IPS-18c (cell line): ENCODE measurements around the gene TTC33.
"Not testable (repeated sequence)": the region's sequence is repeated elsewhere in the genome, so short reads cannot be mapped to it uniquely, and the experiment has no call there.

ENCODE experiments used
- H3K4me3 ChIP-seq: 2 replicates; pipeline ENCODE4 v1.7.0; 2013; ENCODE audit warnings: low read depth, mild to moderate bottlenecking, low read length, moderate library complexity; ENCODE audit not compliant: insufficient read depth
- H3K9me3 ChIP-seq: one replicate; pipeline ENCODE4 v1.6.1; 2013; ENCODE audit warnings: mild to moderate bottlenecking, low read length, moderate library complexity; ENCODE audit not compliant: control insufficient read depth, insufficient read depth

Gene TTC33

DNA sequence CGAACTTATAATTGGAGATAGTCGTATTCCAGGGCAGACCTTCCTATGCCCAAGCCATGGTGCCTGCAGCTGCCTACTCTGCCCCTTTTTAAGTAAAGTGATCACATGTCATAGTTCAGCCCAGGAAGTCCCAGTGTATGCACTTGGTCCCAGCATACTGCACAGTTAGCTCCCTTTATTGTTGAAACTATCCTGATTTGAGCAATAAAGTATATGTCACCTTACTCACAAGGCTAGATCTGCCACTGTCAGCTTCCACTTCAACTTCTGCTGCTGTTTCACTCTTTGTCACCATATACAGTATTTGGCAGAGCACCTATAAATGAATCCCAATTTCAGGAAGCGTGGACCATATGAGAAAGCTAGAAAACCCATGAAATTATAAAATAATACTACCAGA, 179.8 kb downstream of the TTC33 start:
- H3K4me3 ChIP-seq = no peak overlapping the region

DNA sequence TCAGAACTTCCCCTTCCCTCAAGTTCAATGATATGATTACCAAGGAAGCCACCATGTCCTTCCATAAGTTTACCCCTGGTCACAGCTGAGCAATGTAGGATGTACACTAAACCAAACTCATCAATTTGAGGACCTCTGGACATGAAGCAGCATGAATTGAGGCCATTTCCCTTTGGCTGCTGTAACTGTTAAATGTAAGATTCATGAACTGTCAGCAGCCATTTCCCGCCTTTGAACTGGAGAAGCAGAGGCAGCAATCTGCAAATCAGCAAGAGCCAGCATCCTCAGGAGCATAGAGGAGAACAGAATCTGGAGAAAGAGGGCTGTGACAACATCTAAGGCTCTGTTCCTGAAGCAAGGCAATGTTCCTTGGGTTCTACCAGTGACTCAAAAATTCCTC, 180.3 kb downstream of the TTC33 start:
- Histone ChIP-seq H3K4me3 (no peak overlapping the region), H3K9me3 (no peaks in the 10 kb centered on the region)

More for the DNA sequence above, 179.8 kb downstream of the TTC33 start:
- H3K9me3 ChIP-seq = no peaks in the 10 kb centered on the region

DNA sequence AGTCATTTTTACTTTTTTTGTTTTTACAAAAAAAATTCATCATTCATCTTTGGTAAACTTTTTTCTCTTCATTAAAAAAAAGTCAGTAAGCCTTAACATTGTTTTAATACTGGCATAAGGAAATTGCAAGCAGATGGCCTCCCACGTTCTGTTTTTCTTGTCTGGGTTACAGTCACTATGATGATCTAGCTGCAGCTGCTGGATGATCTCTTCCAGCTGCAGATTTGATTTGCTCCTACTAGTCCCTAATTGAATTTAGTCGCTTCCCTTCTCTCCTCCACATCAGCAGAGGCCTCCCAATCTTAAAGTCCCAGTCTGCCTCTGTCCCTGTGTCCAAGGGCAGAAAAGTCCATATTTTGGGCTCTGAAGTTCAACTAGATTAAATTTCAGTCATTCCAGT, 182.8 kb downstream of the TTC33 start:
- no peaks in the 10 kb centered on the region for H3K9me3 ChIP-seq
- no peak overlapping the region for H3K4me3 ChIP-seq

DNA sequence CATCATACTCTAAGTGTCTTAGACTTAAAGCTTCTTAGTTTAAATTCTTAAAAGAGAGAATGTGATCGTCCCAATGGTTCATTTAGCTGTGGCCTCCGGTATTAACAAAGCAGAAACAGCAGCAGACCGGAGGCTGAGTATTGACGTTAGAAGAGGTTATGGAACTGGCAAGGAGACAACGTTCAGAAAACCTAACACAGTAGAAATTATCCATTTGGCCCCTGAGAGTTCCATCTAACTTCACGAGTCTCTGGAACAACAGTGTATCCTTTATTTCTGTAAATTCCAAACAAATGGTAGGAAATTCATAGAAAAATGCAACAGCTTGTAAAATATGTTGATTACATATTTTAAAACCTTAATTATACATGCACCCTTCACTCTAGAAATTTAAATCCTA, 183.4 kb downstream of the TTC33 start:
- Histone ChIP-seq H3K4me3 (no peak overlapping the region), H3K9me3 (no peaks in the 10 kb centered on the region)

DNA sequence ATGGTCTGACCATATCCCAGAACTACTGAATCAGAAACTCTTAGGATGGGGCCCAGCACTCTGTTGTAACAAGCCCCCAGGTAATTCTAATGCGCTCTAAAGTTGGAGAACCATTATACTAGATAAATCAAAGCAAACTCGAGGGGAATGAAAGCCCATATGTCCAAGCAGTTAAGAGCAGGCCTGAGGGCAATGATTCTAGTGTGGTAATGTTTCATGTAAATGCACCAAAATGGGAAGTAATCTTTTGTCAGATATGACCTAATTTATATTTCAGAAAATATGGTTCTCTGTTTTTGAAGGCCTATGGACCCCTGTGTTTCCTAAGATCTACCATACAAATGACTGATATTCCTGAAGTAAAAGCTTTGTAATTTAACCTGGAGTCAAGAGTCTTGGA, 184.0 kb downstream of the TTC33 start:
- Histone ChIP-seq H3K9me3 (no peaks in the 10 kb centered on the region), H3K4me3 (no peak overlapping the region)

DNA sequence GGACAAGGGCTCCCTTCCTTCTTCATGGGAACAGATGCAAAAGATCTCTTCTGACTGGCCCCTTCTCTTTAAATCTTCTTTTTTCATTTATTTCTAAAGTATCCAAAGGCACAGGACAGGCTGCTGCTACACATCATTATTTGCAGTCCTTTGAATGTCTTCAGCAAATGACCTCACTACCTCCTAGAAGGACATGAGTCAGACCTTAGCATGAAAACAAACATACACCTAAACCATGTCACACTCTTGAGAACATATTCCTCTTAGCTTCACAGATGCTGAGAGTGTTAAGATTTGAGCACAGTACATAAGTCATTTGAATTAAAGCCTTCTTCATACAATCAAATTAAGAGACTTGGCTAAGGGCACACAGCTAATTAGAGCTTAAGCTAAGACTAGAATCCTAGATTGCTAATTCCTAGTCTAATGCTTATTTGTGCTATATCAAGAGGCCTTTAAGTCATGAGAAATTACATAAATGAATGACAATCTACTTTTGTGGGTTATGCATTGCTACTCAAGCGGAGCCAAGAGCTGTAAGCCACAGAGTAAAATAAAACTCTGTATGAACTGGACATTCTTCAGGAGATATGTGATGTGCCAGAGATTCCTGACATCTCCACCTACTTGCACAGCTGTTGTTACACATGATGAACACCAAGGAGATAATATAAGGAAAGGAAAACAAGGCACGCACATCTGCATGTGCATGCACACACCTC, 185.2 kb downstream of the TTC33 start:
- Histone ChIP-seq H3K9me3 (no peaks in the 10 kb centered on the region), H3K4me3 (no peak overlapping the region)

DNA sequence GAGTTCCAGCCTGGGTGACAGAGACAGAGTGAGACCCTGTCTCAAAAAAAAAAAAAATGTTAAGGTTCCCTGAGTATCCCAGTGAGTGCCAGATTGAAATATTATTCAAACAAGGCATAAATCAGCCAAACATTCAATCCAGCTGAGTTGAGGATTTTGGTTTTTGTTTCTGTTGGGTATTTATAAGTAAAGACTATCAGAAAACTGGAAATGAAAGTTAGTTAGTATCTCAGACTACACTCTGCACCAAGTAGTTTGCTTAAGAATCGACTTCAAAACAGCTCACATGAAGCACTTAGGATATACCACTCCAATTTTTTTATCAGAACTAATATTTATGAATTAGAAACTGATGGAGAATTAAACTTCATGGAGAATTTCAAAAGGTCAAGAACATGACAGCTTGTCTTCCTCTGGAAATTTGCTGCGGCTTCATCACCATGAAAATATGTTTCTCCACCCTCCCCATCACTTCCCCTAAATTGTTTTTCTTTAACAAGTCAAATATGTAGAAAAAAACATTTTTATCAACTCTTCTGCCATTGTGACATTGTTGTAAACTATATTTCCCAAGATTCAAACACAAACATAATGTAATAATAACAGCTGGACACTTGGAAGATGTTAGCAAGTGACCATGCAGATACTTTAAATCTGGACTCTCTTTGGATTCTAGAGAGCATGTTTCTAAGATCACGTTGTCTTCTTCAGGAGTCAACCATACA, 186.1 kb downstream of the TTC33 start:
- no peak overlapping the region for H3K4me3 ChIP-seq
- H3K9me3 ChIP-seq = no peaks in the 10 kb centered on the region

DNA sequence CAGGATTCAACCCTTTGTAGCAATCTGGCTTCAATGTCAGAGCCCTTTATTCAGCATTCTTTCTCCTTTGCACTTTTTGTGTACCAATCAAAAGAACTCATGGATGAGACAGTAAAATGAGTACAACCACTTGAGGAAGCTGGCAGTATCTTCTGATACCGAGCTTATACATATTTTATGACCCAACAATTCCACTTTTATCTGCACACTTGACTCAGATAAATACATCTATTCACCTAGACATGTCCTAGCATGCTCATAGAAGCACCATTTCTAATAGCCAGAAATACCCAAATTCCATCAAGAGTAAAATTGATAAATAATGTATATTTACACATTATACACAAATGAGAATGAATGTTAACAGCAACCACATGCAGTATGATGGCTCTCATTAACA, 187.2 kb downstream of the TTC33 start:
- Histone ChIP-seq H3K9me3 (no peaks in the 10 kb centered on the region), H3K4me3 (no peak overlapping the region)

DNA sequence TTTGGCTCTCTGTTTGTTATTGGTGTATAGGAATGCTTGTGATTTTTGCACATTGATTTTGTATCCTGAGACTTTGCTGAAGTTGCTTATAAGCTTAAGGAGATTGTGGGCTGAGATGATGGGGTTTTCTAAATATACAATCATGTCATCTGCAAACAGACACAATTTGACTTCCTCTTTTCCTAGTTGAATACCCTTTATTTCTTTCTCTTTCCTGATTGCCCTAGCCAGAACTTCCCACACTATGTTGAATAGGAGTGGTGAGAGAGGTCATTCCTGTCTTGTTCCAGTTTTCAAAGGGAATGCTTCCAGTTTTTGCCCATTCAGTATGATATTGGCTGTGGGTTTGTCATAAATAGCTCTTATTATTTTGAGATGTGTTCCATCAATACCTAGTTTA, 192.6 kb downstream of the TTC33 start:
- H3K9me3 ChIP-seq, H3K4me3 ChIP-seq: not testable (repeated sequence)

DNA sequence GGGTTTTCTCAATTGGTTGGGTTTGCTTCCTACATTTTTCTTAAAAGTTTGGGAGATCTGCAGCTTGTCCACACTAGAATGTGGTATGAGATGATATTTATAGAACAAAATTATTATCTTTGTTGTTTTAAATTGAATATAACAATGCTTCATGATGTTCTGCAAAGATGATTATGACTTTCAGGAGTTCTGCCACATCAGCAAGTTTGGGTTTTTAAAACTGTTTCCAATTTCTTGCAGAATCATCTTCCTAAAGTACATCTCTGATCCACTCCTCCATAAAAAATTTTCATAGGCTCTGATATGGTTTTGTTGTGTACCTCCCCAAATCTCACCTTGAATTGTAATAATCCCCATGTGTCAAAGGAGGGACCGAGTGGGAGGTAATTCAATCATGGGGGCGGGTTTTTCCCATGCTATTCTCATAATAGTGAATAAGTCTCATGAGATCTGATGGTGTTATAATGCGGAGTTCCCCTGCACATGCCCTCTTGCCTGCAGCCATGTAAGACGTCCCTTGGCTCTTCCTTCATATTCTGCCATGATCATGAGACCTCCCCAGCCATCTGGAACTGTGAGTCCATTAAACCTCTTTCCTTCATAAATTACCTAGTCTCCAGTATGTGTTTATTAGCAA, 195.2 kb downstream of the TTC33 start:
- Histone ChIP-seq H3K9me3 (no peaks in the 10 kb centered on the region), H3K4me3 (no peak overlapping the region)

DNA sequence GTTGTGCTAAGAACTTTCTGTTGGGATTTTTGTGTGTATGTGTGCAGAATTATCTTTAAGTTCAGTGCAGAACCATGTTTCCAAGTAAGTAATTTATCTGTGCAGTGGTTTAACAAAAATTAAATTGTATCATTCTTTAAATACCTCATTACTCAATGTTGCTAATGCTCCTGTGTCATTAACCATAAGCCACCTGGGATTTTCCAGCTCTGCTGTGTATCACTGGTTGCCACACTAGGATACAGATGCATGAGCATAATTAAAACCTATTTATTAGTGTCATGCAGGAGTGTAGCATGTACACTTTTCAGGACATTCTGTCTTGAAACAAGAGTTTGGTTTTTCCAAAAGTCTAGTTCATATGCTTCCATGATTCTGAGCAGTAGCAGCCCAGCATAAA, 196.5 kb downstream of the TTC33 start:
- H3K4me3 ChIP-seq = no peak overlapping the region
- H3K9me3 ChIP-seq = no peaks in the 10 kb centered on the region

DNA sequence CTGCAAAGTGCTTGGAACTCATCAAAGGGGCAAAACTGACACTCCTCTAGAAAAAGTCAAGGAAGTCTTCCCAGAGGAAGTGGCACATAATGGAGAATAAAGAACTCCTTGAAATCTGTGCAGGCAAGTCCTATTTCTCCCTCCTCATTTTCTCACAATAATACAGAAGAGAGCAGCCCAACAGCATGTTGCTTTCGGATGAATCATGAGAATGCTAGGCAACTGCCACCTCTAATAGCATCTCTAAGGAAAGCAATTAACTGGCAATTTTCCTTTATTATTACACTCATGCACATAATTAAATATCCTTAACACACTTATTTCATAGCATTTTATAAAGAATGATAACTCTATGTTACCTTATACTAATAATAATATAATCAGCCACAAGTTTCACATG, 198.3 kb downstream of the TTC33 start:
- H3K9me3 ChIP-seq = no peaks in the 10 kb centered on the region
- no peak overlapping the region for H3K4me3 ChIP-seq

DNA sequence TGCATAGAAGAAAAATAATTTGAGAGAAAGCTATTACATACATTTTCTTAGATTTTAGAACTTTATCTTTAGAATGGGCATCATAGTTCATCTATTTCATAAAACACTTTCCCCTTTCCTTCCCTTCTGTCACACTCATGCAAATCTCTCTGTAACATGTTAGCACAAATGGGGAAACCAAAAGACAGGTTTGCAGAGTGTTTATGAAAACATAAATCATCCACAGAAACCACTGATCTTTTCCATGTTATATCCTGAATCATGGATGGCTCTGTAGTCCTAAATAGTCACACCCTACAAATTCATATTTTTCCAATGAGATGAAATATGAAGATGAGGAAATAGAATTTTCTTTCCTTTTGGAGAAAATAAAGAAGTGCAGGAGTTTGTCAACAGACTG, 198.9 kb downstream of the TTC33 start:
- Histone ChIP-seq H3K9me3 (no peaks in the 10 kb centered on the region), H3K4me3 (no peak overlapping the region)

DNA sequence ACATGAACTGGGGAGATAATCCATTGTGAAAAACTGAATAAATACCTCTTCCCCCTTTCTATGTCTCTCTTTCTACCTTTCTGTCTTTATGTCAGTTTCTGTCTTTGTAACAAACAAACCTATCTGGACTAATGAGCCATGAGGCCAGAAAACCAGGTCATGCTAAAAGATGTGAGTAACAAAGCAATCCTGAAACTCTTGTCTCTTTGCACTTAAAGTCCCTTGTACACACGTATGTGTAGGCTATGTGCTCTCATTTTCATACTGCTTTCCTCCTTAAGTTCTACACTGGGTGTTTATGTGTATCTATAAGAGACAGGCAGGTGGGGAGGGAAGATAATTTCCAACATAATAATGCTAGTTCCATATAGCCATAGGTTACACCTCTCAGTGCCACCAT, 199.9 kb downstream of the TTC33 start:
- no peak overlapping the region for H3K4me3 ChIP-seq
- no peaks in the 10 kb centered on the region for H3K9me3 ChIP-seq

DNA sequence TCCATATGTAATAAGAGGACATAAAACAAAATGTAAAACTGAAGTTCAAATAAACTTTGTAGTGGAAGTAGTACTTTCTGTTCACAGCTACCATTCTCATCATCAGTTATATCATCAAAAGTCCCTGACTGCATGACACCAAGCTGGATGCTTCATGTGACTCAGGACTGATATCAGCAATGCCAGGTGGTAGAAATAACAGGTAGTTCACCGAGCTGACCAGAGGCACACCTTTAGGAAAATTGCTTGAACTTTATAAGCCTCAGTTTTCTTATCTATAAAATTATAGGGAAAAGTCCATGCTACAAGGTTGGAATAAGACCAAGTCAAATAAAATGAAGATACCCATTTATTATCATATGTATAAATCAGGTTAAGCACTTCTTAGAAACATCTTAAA, 200.9 kb downstream of the TTC33 start:
- Histone ChIP-seq H3K9me3 (no peaks in the 10 kb centered on the region), H3K4me3 (no peak overlapping the region)

DNA sequence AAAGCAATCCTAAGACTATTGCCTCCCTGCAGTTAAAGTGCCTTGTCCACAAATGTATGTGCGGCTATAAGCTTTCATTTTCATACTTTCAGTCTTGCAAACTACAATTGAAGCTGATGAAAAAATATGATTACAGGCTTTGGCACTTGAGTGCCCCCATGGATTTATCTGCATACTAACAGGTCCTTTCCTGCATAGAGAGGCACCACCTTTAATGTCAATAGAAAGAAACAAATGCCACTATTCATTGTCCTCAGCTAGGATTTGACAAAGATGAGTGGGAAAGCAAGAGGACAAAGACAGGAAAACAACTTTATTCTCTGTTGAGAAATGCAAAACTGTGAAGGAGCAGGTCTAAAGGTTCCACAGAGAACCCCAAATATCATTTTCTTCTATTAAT, 201.7 kb downstream of the TTC33 start:
- no peaks in the 10 kb centered on the region for H3K9me3 ChIP-seq
- H3K4me3 ChIP-seq = no peak overlapping the region

DNA sequence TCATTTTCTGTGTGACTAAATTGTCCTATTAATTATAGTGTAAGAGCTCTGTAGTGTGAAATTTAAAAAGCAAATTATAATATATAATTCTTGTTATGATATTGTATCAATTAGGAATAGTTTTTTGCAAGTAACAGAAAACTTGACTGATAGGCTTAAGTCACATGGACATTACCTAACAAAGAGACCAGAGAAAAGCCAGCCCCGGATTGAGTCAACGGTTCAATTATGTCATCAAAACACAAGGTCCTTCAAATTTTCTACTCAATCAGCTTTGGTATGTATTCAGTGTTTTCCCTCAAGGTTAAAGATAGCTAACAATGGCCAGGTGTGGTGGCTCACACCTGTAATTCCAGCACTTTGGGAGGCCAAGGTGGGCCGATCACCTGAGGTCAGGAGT, 202.8 kb downstream of the TTC33 start:
- H3K4me3 ChIP-seq = no peak overlapping the region
- H3K9me3 ChIP-seq = no peaks in the 10 kb centered on the region
